HepG2 (cell line): Measurements from ENCODE around the gene GP1BA. TPM values are rescaled to one million over a fixed set of nuclear protein-coding genes. Genes with fewer than 3 reads are reported as not detected.

Experiments used
- AGO2 ChIP-seq: fragments of 200-400 bp; formaldehyde crosslinking; optimal IDR thresholded peaks from 2 replicates; pipeline ENCODE3; 2017; ENCODE audit warnings: mild to moderate bottlenecking, low read depth, low read length, moderate library complexity
- BCL6 ChIP-seq: IDR thresholded peaks from 2 replicates; pipeline ENCODE4 v1.6.1; 2016; ENCODE audit warnings: missing genetic modification reagents, missing compliant biosample characterization
- DMAP1 ChIP-seq: IDR thresholded peaks from 2 replicates; pipeline ENCODE4 v1.6.1; 2016
- EHMT2 ChIP-seq: fragments of 200-600 bp; sonication (generic); IDR thresholded peaks from 2 replicates; pipeline ENCODE4 v1.7.0; 2017; ENCODE audit warnings: antibody characterized with exemption, low read depth, low read length, borderline replicate concordance
- FOXA3 ChIP-seq: IDR thresholded peaks from 2 replicates; pipeline ENCODE4 v1.6.1; 2016; ENCODE audit warnings: missing genetic modification reagents, missing compliant biosample characterization
- HOXA9 ChIP-seq: sonication (generic); formaldehyde crosslinking; IDR thresholded peaks from 2 replicates; pipeline ENCODE4 v1.8.1; 2022; ENCODE audit warnings: missing genetic modification reagents, mild to moderate bottlenecking, moderate library complexity, borderline replicate concordance
- KMT2A ChIP-seq: sonication (generic); formaldehyde crosslinking; IDR thresholded peaks from 2 replicates; pipeline ENCODE4 v1.4.0; 2020; ENCODE audit warnings: missing genetic modification reagents
- MATR3 ChIP-seq: sonication (generic); formaldehyde crosslinking; IDR thresholded peaks from 2 replicates; pipeline ENCODE4 v1.4.0; 2020; ENCODE audit warnings: missing genetic modification reagents
- MEIS2 ChIP-seq: sonication (generic); formaldehyde crosslinking; IDR thresholded peaks from 2 replicates; pipeline ENCODE4 v1.9.0; 2021; ENCODE audit warnings: mild to moderate bottlenecking, missing genetic modification reagents
- MTA3 ChIP-seq: sonication (generic); formaldehyde crosslinking; IDR thresholded peaks from 2 replicates; pipeline ENCODE4 v1.4.0; 2020; ENCODE audit warnings: missing genetic modification reagents
- ONECUT2 ChIP-seq: sonication (generic); formaldehyde crosslinking; IDR thresholded peaks from 2 replicates; pipeline ENCODE4 v1.4.0; 2020; ENCODE audit warnings: missing genetic modification reagents
- RBM39 ChIP-seq: fragments of 200-400 bp; formaldehyde crosslinking; IDR thresholded peaks from one replicate; pipeline ENCODE4 v1.6.1; 2018; ENCODE audit warnings: antibody characterized with exemption, mild to moderate bottlenecking, low read depth, low read length; ENCODE audit not compliant: poor library complexity, severe bottlenecking
- TEAD2 ChIP-seq: sonication (generic); formaldehyde crosslinking; IDR thresholded peaks from 2 replicates; pipeline ENCODE4 v1.9.0; 2021; ENCODE audit warnings: missing genetic modification reagents
- TSC22D2 ChIP-seq: sonication (generic); formaldehyde crosslinking; IDR thresholded peaks from 2 replicates; pipeline ENCODE4 v1.5.1; 2020; ENCODE audit warnings: missing genetic modification reagents, mild to moderate bottlenecking, borderline replicate concordance
- YEATS4 ChIP-seq: sonication (generic); formaldehyde crosslinking; IDR thresholded peaks from 2 replicates; pipeline ENCODE4 v1.4.0; 2020; ENCODE audit warnings: missing genetic modification reagents, borderline replicate concordance
- ZBTB38 ChIP-seq: sonication (generic); formaldehyde crosslinking; IDR thresholded peaks from 2 replicates; pipeline ENCODE4 v1.5.1; 2020; ENCODE audit warnings: mild to moderate bottlenecking, missing genetic modification reagents
- ZNF160 ChIP-seq: sonication (generic); formaldehyde crosslinking; IDR thresholded peaks from 2 replicates; pipeline ENCODE4 v1.8.0; 2022; ENCODE audit warnings: mild to moderate bottlenecking, inconsistent platforms, missing genetic modification reagents
- ZNF234 ChIP-seq: sonication (generic); formaldehyde crosslinking; conservative IDR thresholded peaks from 2 replicates; pipeline ENCODE4 v1.5.1; 2020; ENCODE audit warnings: mild to moderate bottlenecking, missing genetic modification reagents
- ZNF264 ChIP-seq: sonication (generic); formaldehyde crosslinking; IDR thresholded peaks from 2 replicates; pipeline ENCODE4 v1.4.0; 2020; ENCODE audit warnings: missing genetic modification reagents
- ZNF746 ChIP-seq: sonication (generic); formaldehyde crosslinking; IDR thresholded peaks from 2 replicates; pipeline ENCODE4 v1.8.0; 2022; ENCODE audit warnings: mild to moderate bottlenecking, missing genetic modification reagents
- ZNF839 ChIP-seq: sonication (generic); formaldehyde crosslinking; IDR thresholded peaks from 2 replicates; pipeline ENCODE4 v1.4.0; 2020; ENCODE audit warnings: missing genetic modification reagents, mild to moderate bottlenecking, borderline replicate concordance
- ZSCAN20 ChIP-seq: sonication (generic); formaldehyde crosslinking; IDR thresholded peaks from 2 replicates; pipeline ENCODE4 v1.4.0; 2020; ENCODE audit warnings: missing genetic modification reagents, mild to moderate bottlenecking, borderline replicate concordance
- polyA plus RNA-seq, 8 experiments: library from polyadenylated mRNA; depleted of rRNA in 3 of 8; stranded (reverse) in 7 of 8; unstranded in 1 of 8; fragments of >200 nt; fragmentation: Illumina TruSeq in 4 of 8; extraction: Trizol in 4 of 8; gene quantifications; 2 replicates each; pipeline versions ENCODE4 v1.2.1 to v1.2.3, GENCODE V29; 2011 to 2016; ENCODE audit warnings: low read depth in 4 of 8, missing spikeins in 1 of 8, mixed read lengths in 1 of 8; ENCODE audit not compliant: insufficient read depth in 1 of 8
- total RNA-seq, 5 experiments: library from RNA; depleted of rRNA; stranded (reverse); fragments of >200 nt; fragmentation: Illumina TruSeq; extraction: Trizol; gene quantifications; 2 replicates each; pipeline ENCODE4 v1.2.3, GENCODE V29; 2016; ENCODE audit warnings: low read depth in 1 of 5
- TF ChIP-seq, protein P1 (sequence below): sonication (generic); formaldehyde crosslinking; IDR thresholded peaks from 2 replicates; pipeline ENCODE4 v1.4.0; 2020; ENCODE audit warnings: mild to moderate bottlenecking, missing genetic modification reagents
- TF ChIP-seq, protein P2 (sequence below): sonication (generic); formaldehyde crosslinking; IDR thresholded peaks from 2 replicates; pipeline ENCODE4 v1.4.0; 2020; ENCODE audit warnings: missing genetic modification reagents, borderline replicate concordance
- TF ChIP-seq, protein P3 (sequence below): sonication (generic); formaldehyde crosslinking; IDR thresholded peaks from 2 replicates; pipeline ENCODE4 v1.4.0; 2020; ENCODE audit warnings: missing genetic modification reagents, mild to moderate bottlenecking, borderline replicate concordance

GP1BA gene
- total and polyA plus RNA-seq, 2 of the 13 experiments (the other 11 are each of a cell fraction or from before 2014, with no cell fraction given) = not detected

DNA sequence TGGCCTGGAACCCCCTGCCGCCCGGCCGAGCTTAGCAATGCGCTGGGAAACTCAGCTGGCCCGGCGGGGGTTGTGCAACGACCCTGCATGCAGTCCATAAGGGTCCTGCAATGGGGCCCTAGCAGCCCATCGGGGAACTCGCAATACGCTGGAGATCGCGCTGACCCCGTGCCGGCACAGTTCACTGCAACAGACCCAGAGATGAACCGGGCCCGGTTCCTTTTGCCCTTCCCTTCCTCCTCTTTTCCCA, 7.4 kb downstream of the GP1BA start (continued):
- TF ChIP-seq, protein P1, sequence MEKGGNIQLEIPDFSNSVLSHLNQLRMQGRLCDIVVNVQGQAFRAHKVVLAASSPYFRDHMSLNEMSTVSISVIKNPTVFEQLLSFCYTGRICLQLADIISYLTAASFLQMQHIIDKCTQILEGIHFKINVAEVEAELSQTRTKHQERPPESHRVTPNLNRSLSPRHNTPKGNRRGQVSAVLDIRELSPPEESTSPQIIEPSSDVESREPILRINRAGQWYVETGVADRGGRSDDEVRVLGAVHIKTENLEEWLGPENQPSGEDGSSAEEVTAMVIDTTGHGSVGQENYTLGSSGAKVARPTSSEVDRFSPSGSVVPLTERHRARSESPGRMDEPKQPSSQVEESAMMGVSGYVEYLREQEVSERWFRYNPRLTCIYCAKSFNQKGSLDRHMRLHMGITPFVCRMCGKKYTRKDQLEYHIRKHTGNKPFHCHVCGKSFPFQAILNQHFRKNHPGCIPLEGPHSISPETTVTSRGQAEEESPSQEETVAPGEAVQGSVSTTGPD = 0 out of 2 replicates have a peak, but pooled peaks have one; percentile 17
- TF ChIP-seq TEAD2 (CRISPR knock-in tag) (no peak), FOXA3 (CRISPR knock-in tag) (no peak), ZSCAN20 (CRISPR knock-in tag) (peak; percentile 45; the same call in 1 of the 2 replicates), ZNF839 (no peak), MATR3 (CRISPR knock-in tag) (no peak), ZNF160 (CRISPR knock-in tag) (no peak), ZNF264 (CRISPR knock-in tag) (0 out of 2 replicates have a peak, but pooled peaks have one; percentile 17), BCL6 (CRISPR knock-in tag) (no peak), MEIS2 (no peak), YEATS4 (CRISPR knock-in tag) (no peak), AGO2 (peak; percentile 83), ZNF234 (no peak), ONECUT2 (CRISPR knock-in tag) (0 out of 2 replicates have a peak, but pooled peaks have one; percentile 26), KMT2A (no peak), ZNF746 (CRISPR knock-in tag) (0 out of 2 replicates have a peak, but pooled peaks have one; percentile 0), DMAP1 (CRISPR knock-in tag) (no peak), TSC22D2 (CRISPR knock-in tag) (no peak), RBM39 (peak; percentile 24), MTA3 (no peak), ZBTB38 (no peak), HOXA9 (CRISPR knock-in tag) (no peak), EHMT2 (no peak)
- TF ChIP-seq, protein P2, sequence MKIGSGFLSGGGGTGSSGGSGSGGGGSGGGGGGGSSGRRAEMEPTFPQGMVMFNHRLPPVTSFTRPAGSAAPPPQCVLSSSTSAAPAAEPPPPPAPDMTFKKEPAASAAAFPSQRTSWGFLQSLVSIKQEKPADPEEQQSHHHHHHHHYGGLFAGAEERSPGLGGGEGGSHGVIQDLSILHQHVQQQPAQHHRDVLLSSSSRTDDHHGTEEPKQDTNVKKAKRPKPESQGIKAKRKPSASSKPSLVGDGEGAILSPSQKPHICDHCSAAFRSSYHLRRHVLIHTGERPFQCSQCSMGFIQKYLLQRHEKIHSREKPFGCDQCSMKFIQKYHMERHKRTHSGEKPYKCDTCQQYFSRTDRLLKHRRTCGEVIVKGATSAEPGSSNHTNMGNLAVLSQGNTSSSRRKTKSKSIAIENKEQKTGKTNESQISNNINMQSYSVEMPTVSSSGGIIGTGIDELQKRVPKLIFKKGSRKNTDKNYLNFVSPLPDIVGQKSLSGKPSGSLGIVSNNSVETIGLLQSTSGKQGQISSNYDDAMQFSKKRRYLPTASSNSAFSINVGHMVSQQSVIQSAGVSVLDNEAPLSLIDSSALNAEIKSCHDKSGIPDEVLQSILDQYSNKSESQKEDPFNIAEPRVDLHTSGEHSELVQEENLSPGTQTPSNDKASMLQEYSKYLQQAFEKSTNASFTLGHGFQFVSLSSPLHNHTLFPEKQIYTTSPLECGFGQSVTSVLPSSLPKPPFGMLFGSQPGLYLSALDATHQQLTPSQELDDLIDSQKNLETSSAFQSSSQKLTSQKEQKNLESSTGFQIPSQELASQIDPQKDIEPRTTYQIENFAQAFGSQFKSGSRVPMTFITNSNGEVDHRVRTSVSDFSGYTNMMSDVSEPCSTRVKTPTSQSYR (CRISPR knock-in tag) = no peak
- TF ChIP-seq, protein P3, sequence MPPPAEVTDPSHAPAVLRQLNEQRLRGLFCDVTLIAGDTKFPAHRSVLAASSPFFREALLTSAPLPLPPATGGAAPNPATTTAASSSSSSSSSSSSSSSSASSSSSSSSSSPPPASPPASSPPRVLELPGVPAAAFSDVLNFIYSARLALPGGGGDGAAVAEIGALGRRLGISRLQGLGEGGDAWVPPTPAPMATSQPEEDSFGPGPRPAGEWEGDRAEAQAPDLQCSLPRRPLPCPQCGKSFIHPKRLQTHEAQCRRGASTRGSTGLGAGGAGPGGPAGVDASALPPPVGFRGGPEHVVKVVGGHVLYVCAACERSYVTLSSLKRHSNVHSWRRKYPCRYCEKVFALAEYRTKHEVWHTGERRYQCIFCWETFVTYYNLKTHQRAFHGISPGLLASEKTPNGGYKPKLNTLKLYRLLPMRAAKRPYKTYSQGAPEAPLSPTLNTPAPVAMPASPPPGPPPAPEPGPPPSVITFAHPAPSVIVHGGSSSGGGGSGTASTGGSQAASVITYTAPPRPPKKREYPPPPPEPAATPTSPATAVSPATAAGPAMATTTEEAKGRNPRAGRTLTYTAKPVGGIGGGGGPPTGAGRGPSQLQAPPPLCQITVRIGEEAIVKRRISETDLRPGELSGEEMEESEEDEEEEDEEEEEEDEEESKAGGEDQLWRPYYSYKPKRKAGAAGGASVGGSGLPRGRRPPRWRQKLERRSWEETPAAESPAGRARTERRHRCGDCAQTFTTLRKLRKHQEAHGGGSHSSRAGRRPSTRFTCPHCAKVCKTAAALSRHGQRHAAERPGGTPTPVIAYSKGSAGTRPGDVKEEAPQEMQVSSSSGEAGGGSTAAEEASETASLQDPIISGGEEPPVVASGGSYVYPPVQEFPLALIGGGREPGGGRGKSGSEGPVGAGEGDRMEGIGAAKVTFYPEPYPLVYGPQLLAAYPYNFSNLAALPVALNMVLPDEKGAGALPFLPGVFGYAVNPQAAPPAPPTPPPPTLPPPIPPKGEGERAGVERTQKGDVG (CRISPR knock-in tag) = no peak
